GM12891 (cell line): ENCODE data around the gene MYL11.

Experiments
- PAX5 ChIP-seq: IDR thresholded peaks from 2 replicates; pipeline ENCODE4 v1.6.1; 2011; ENCODE audit warnings: low read length, moderate library complexity, mild to moderate bottlenecking; ENCODE audit not compliant: insufficient read depth, severe bottlenecking
- POLR2A ChIP-seq: IDR thresholded peaks from 2 replicates; pipeline ENCODE4 v1.6.1; 2011; ENCODE audit warnings: low read depth, low read length, control low read depth
- POLR2AphosphoS5 ChIP-seq: IDR thresholded peaks from 2 replicates; pipeline ENCODE4 v1.6.1; 2011; ENCODE audit warnings: low read depth, low read length, control low read depth
- POU2F2 ChIP-seq: IDR thresholded peaks from 2 replicates; pipeline ENCODE4 v1.6.1; 2011; ENCODE audit warnings: low read depth, mild to moderate bottlenecking, control low read depth, low read length, moderate library complexity
- SPI1 ChIP-seq: IDR thresholded peaks from 2 replicates; pipeline ENCODE4 v1.6.1; 2011; ENCODE audit warnings: low read depth, low read length, control low read depth
- TAF1 ChIP-seq: IDR thresholded peaks from 2 replicates; pipeline ENCODE4 v1.6.1; 2011; ENCODE audit warnings: low read depth, low read length, control low read depth

DNA sequence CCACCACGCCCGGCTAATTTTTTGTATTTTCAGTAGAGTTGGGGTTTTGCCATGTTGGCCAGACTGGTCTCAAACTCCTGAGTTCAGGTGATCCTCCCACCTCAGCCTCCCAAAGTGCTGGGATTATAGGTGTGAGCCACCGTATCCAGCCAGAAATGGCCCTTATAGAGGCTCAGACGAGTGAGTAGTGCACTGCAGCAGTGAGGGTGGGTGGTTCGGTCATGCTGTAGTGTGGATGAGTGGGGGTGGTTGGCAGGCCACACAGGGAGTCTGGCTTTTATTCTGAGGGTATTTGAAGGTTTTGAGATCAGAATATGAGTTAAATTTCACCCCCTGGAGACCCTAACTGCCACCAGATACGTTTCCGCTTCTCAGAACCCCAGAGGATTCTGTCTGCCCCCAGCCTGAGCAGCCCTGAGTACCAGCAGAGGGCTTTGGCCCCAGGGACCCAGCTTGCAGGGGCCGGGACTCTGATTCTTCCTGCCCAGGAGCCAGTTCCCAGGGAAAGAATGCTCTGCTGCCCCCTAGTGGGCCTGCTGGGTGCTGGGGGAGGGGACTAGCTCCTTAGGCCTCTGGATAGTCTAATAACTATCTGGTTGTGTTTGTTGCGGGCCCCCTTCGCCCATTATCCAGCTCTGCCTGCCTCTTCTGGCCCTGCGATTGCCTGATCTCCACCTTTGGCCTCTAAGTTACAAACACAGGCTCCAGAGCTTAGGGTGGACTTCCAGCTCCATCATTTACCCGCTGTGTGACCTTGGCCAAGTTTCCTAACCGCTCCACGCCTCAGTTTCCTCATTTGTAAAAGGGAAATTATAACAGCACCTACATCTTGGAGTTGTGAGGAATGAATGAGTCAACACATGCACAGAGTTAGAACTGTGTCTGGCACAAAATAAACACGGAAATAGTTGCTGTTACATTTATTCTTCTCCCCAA lies 34.8 kb downstream of the MYL11 start:
- TF ChIP-seq POLR2A: no peak
- TF ChIP-seq POLR2AphosphoS5: no peak
- TF ChIP-seq SPI1: no peak
- no peak for TF ChIP-seq PAX5
- no peak for TF ChIP-seq TAF1
- no peak for TF ChIP-seq POU2F2
